Endodermal cell (in vitro differentiated cells): Measurements from ENCODE around the gene SPON1. TPM values are rescaled to one million over a fixed set of nuclear protein-coding genes. Genes with fewer than 3 reads are reported as not detected.

Experiments
- DNase-seq: peaks from one replicate; pipeline ENCODE4 v3.0.0-alpha.2; 2017
- H3K27ac ChIP-seq: 2 replicates; pipeline ENCODE4 v1.5.1; 2013; ENCODE audit warnings: mild to moderate bottlenecking, low read depth, low read length, moderate library complexity
- H3K27me3 ChIP-seq: 2 replicates; pipeline ENCODE4 v1.6.1; 2013; ENCODE audit warnings: mild to moderate bottlenecking, low read length, moderate library complexity; ENCODE audit not compliant: insufficient read depth, control insufficient read depth, poor library complexity, severe bottlenecking
- H3K36me3 ChIP-seq: 2 replicates; pipeline ENCODE4 v1.7.0; 2013; ENCODE audit warnings: mild to moderate bottlenecking, low read length, moderate library complexity; ENCODE audit not compliant: control insufficient read depth, insufficient read depth
- H3K4me1 ChIP-seq: one replicate; pipeline ENCODE4 v1.7.0; 2013; ENCODE audit warnings: low read length; ENCODE audit not compliant: control insufficient read depth, insufficient read depth
- H3K4me3 ChIP-seq: 2 replicates; pipeline ENCODE4 v1.5.1; 2013; ENCODE audit warnings: mild to moderate bottlenecking, low read length, moderate library complexity
- H3K9ac ChIP-seq: 2 replicates; pipeline ENCODE4 v1.6.1; 2013; ENCODE audit warnings: mild to moderate bottlenecking, low read length, moderate library complexity; ENCODE audit not compliant: poor library complexity, severe bottlenecking; ENCODE audit errors: extremely low read depth
- H3K9me3 ChIP-seq: 2 replicates; pipeline ENCODE4 v1.6.1; 2013; ENCODE audit warnings: mild to moderate bottlenecking, low read length, moderate library complexity; ENCODE audit not compliant: control insufficient read depth
- H3K27ac Mint-ChIP-seq: 2 replicates; pipeline ENCODE4 v1.8.0; 2020; ENCODE audit warnings: mixed read lengths
- H3K27me3 Mint-ChIP-seq: 2 replicates; pipeline ENCODE4 v1.8.0; 2021; ENCODE audit warnings: mild to moderate bottlenecking, mixed read lengths; ENCODE audit not compliant: insufficient read depth
- H3K36me3 Mint-ChIP-seq: 2 replicates; pipeline ENCODE4 v1.8.0; 2020; ENCODE audit warnings: low read depth, mixed read lengths
- H3K4me1 Mint-ChIP-seq: 2 replicates; pipeline ENCODE4 v1.8.0; 2020; ENCODE audit warnings: mixed read lengths
- H3K4me3 Mint-ChIP-seq: 2 replicates; pipeline ENCODE4 v1.8.0; 2020; ENCODE audit warnings: mild to moderate bottlenecking, moderate library complexity, mixed read lengths
- H3K9me3 Mint-ChIP-seq: 2 replicates; pipeline ENCODE4 v1.8.0; 2020; ENCODE audit warnings: mild to moderate bottlenecking, mixed read lengths
- CTCF ChIP-seq: fragments of 200-600 bp; sonication (generic); conservative IDR thresholded peaks from 2 replicates; pipeline ENCODE4 v1.5.0; 2021; ENCODE audit warnings: antibody characterized with exemption, mild to moderate bottlenecking
- WGBS, 2 experiments: methylation state at CpG; one replicate each; pipeline versions ENCODE4 v1.1.5 to v1.1.7; 2013; ENCODE audit warnings: missing lambda C conversion rate in 2 of 2, mixed read lengths in 1 of 2; ENCODE audit not compliant: insufficient coverage in 1 of 2, insufficient read length in 1 of 2; 5-methylcytosine and 5-hydroxymethylcytosine counted together
- total RNA-seq, 2 donors: library from RNA; stranded (reverse); fragmentation: NEBNext Ultra II Directional in 1 of 2; extraction: Animal tissue kit (Norgen Biotek cat#: 25700) in 1 of 2; gene quantifications; 2 replicates in 1 of 2; 3 replicates in 1 of 2; pipeline ENCODE4 v1.2.1, GENCODE V29; 2021

The SPON1 gene
- total RNA-seq, 2 donors from 2014 or later = 0.13 to 1.6 TPM

GRCh38 chr11:14264966-14265365 is 302.4 kb downstream of the SPON1 start:
- H3K9me3 Mint-ChIP-seq = no peaks in the 10 kb centered on the region
- TF ChIP-seq CTCF = no peak
- DNase-seq = no peak
- Histone ChIP-seq H3K27ac (no peak overlapping the region), H3K27me3 (peaks cover 26% of the 10 kb centered on the region), H3K4me3 (no peak overlapping the region), H3K36me3 (peaks cover 8% of the 10 kb centered on the region), H3K9ac (no peak overlapping the region), H3K4me1 (no peaks in the 10 kb centered on the region), H3K9me3 (no peaks in the 10 kb centered on the region)
- peaks cover 21% of the 10 kb centered on the region for H3K27me3 Mint-ChIP-seq
- H3K4me3 Mint-ChIP-seq = no peak overlapping the region
- H3K4me1 Mint-ChIP-seq = peaks cover 2% of the 10 kb centered on the region
- WGBS, 2 experiments = 89% methylated on average over 2 of the region's 2 CpGs
- H3K36me3 Mint-ChIP-seq = peaks cover 25% of the 10 kb centered on the region
- no peak overlapping the region for H3K27ac Mint-ChIP-seq

DNA sequence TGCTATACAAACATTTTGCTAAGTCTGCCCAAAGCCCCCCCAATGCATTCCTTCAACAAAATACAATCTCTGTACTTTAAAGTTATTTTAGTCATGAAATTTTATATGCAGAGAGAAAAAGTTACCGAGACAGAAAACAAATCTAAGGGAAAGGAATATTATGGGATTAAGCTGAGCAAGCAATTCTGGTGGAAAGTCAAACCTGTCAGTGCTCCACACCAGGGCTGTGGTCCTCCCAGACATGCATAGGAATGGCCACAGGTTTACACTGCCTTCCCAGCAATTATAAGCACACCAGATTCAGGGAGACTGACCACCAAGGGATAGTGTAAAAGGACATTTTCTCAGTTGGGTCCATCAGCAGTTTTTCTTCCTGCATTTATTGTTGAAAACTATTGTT is 304.1 kb downstream of the SPON1 start:
- DNase-seq = no peak
- 100% methylated on average over 1 of the region's 1 CpG; no CpG with 5 or more reads in 1 of the 2 experiments for WGBS, 2 experiments
- H3K9ac ChIP-seq = no peak overlapping the region
- no peak overlapping the region for H3K27ac Mint-ChIP-seq
- H3K36me3 ChIP-seq = peaks cover 14% of the 10 kb centered on the region
- H3K27ac ChIP-seq = no peak overlapping the region
- no peak overlapping the region for H3K4me3 Mint-ChIP-seq
- H3K4me1 Mint-ChIP-seq = peaks cover 2% of the 10 kb centered on the region
- no peak for TF ChIP-seq CTCF
- no peaks in the 10 kb centered on the region for H3K4me1 ChIP-seq
- H3K36me3 Mint-ChIP-seq = peaks cover 27% of the 10 kb centered on the region
- H3K27me3 Mint-ChIP-seq = peaks cover 8% of the 10 kb centered on the region
- peaks cover 10% of the 10 kb centered on the region for H3K27me3 ChIP-seq
- H3K9me3 ChIP-seq = no peaks in the 10 kb centered on the region
- no peak overlapping the region for H3K4me3 ChIP-seq
- H3K9me3 Mint-ChIP-seq = no peaks in the 10 kb centered on the region

DNA sequence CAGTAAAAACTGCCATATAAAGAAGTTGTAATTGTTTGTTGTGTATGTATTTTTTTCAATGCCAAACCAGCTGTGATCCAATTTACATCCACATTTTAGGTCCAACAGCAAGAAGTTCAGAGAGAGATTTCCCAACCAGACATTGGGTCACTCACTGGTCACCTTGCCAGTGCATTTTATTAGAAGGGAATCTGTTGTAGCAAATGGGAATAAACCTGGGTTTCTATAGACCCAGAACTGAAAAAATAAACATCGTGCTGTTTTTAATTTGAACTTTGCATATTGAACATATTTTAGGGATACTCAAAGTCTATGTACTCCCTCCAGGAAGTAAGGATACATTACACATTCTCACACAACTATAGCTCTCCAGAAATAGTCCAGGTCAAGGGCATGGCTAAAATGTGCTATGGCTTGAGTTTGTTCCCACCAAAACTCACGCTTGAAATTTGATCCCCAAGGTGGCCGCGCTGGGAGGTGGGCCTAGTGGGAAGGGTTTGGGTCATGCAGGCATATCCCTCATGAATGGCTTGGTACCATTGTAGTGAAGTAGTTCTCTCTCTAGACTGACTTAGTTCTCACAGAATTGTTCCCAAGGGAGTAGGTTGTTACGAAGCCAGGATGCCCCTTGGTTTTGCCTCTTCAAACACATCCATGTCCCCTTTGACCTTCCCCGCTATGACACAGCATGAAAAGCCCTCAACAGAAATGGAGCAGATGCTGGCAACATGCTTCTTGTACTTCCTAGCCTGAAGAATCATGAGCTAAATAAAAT is 305.5 kb downstream of the SPON1 start:
- Mint-ChIP-seq H3K27ac (no peak overlapping the region), H3K27me3 (no peaks in the 10 kb centered on the region), H3K36me3 (peaks cover 38% of the 10 kb centered on the region), H3K4me1 (peaks cover 2% of the 10 kb centered on the region), H3K9me3 (no peaks in the 10 kb centered on the region), H3K4me3 (no peak overlapping the region)
- H3K27ac ChIP-seq = no peak overlapping the region
- 86 to 89% methylated on average over 4 to 6 of the region's 6 CpGs for WGBS, 2 experiments
- no peak for TF ChIP-seq CTCF
- H3K9ac ChIP-seq = no peak overlapping the region
- no peak for DNase-seq
- no peaks in the 10 kb centered on the region for H3K9me3 ChIP-seq
- H3K27me3 ChIP-seq = no peaks in the 10 kb centered on the region
- no peak overlapping the region for H3K4me3 ChIP-seq
- H3K4me1 ChIP-seq = no peaks in the 10 kb centered on the region
- H3K36me3 ChIP-seq = peaks cover 22% of the 10 kb centered on the region
